Panc1 (cell line): ENCODE measurements around the gene TAS2R42.

ENCODE experiments used
- POLR2AphosphoS5 ChIP-seq: IDR thresholded peaks from 2 replicates; pipeline ENCODE4 v1.6.1; 2012; ENCODE audit warnings: mild to moderate bottlenecking, low read depth, low read length, moderate library complexity
- REST ChIP-seq, 2 experiments: IDR thresholded peaks; 2 replicates each; pipeline ENCODE4 v1.6.1; 2011 to 2012; ENCODE audit warnings: low read depth in 2 of 2, control low read depth in 1 of 2, low read length in 1 of 2, mild to moderate bottlenecking in 1 of 2, moderate library complexity in 1 of 2; ENCODE audit not compliant: insufficient read depth in 1 of 2
- SIN3A ChIP-seq: IDR thresholded peaks from 2 replicates; pipeline ENCODE4 v1.6.1; 2012; ENCODE audit warnings: low read depth, mild to moderate bottlenecking, low read length, moderate library complexity, borderline replicate concordance; ENCODE audit not compliant: insufficient read depth
- TCF7L2 ChIP-seq: IDR thresholded peaks from 2 replicates; pipeline ENCODE4 v1.6.1; 2011; ENCODE audit warnings: mild to moderate bottlenecking, low read depth, low read length, inconsistent platforms
- TF ChIP-seq, protein P1 (sequence below): fragments of 450-650 bp; IDR thresholded peaks from 2 replicates; pipeline ENCODE4 v1.5.1; 2017; ENCODE audit warnings: mild to moderate bottlenecking

DNA sequence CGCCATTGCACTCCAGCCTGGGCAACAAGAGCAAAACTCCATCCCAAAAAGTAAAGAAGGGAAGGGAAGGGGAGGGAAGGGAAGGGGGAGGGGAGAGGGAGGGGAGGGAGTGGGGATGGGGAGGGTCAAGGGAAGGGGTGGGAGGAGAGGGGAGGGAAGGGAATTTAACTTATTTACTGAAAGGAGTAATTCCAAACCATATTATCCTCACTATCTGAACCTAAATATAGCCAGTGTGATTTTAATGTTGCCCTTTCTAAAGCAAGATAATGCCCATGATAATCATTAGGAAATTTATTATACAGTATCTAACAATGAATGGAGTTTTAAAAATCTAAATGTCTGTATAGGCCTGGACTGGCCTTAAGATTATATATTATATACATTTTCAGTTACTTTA, 8.5 kb downstream of the TAS2R42 start:
- TF ChIP-seq, protein P1, sequence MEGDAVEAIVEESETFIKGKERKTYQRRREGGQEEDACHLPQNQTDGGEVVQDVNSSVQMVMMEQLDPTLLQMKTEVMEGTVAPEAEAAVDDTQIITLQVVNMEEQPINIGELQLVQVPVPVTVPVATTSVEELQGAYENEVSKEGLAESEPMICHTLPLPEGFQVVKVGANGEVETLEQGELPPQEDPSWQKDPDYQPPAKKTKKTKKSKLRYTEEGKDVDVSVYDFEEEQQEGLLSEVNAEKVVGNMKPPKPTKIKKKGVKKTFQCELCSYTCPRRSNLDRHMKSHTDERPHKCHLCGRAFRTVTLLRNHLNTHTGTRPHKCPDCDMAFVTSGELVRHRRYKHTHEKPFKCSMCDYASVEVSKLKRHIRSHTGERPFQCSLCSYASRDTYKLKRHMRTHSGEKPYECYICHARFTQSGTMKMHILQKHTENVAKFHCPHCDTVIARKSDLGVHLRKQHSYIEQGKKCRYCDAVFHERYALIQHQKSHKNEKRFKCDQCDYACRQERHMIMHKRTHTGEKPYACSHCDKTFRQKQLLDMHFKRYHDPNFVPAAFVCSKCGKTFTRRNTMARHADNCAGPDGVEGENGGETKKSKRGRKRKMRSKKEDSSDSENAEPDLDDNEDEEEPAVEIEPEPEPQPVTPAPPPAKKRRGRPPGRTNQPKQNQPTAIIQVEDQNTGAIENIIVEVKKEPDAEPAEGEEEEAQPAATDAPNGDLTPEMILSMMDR: no peak
- TF ChIP-seq POLR2AphosphoS5 (no peak), SIN3A (no peak), REST (IDR thresholded peaks at IDR 0.05; ENCODE audit: insufficient read depth in 1 of 2, low read depth in 2 of 2, low read length in 1 of 2) (no peak), TCF7L2 (no peak)
